CD4-positive, alpha-beta T cell treated with Interleukin-21 for 1 hour (primary cell): ENCODE results near the gene PTCH2.
A peak's percentile ranks its signal among the peaks of the same experiment; 100 is the strongest.
"Not testable (repeated sequence)": the region's sequence is repeated elsewhere in the genome, so short reads cannot be mapped to it uniquely, and the experiment has no call there.

Experiments used
- DNase-seq: peaks from one replicate; pipeline ENCODE4 v3.0.0-alpha.2; 2020

PTCH2 gene

GRCh38 chr1:44819196-44819607, 23.9 kb downstream of the PTCH2 start:
- no peak for DNase-seq

GRCh38 chr1:44817771-44818495, 25.1 kb downstream of the PTCH2 start:
- DNase-seq = no peak

- DNase-seq = no peak
These were observed 25.7 kb downstream of the PTCH2 start for GRCh38 chr1:44817307-44817706.

- not testable (repeated sequence) for DNase-seq
These were observed 27.1 kb downstream of the PTCH2 start for GRCh38 chr1:44815926-44816325.

- DNase-seq = no peak
These were observed 30.1 kb downstream of the PTCH2 start for GRCh38 chr1:44812822-44813543.

- DNase-seq = no peak
These were observed 31.8 kb downstream of the PTCH2 start for GRCh38 chr1:44811234-44811633.

GRCh38 chr1:44810762-44811105, 32.3 kb downstream of the PTCH2 start:
- not testable (repeated sequence) for DNase-seq

GRCh38 chr1:44810101-44810761, 32.8 kb downstream of the PTCH2 start:
- peak; percentile 61 for DNase-seq

GRCh38 chr1:44808938-44809917, 33.8 kb downstream of the PTCH2 start:
- peak; percentile 92 for DNase-seq

- DNase-seq = peak; percentile 86
These were observed 34.8 kb downstream of the PTCH2 start, which contains the start of gene BTBD19 for GRCh38 chr1:44808063-44808937. BTBD19 (plus strand) TSS chr1:44808523; CDS start chr1:44808821, 298 bp downstream.

GRCh38 chr1:44807364-44808062, 35.5 kb downstream of the PTCH2 start:
- peak; percentile 94 for DNase-seq

- DNase-seq = no peak
These were observed 36.2 kb downstream of the PTCH2 start, which contains the start of gene DYNLT4 for GRCh38 chr1:44806704-44807363. DYNLT4 (minus strand) TSS chr1:44807351; CDS start chr1:44806668, 683 bp downstream.

- DNase-seq = no peak
These were observed 36.9 kb downstream of the PTCH2 start for GRCh38 chr1:44806025-44806703.

GRCh38 chr1:44805311-44806024, 37.6 kb downstream of the PTCH2 start:
- DNase-seq = no peak

- DNase-seq = no peak
These were observed 39.5 kb downstream of the PTCH2 start for GRCh38 chr1:44803312-44804095.

GRCh38 chr1:44803062-44803311, 40.1 kb downstream of the PTCH2 start:
- no peak for DNase-seq

GRCh38 chr1:44802306-44803061, 40.6 kb downstream of the PTCH2 start:
- DNase-seq = no peak
